OCI-LY1 (cell line): ENCODE results near the gene DAAM1.

Source experiments
- H2AFZ ChIP-seq: fragments of 200-600 bp; sonication (generic), shearing (Covaris generic); 2 replicates; pipeline ENCODE4 v1.6.0; 2014; ENCODE audit warnings: antibody characterized with exemption, mild to moderate bottlenecking, low read length
- H3F3A ChIP-seq: fragments of 200-600 bp; sonication (generic), shearing (Covaris generic); 2 replicates; pipeline ENCODE4 v1.6.0; 2014; ENCODE audit warnings: mild to moderate bottlenecking, antibody characterized with exemption, low read length, moderate library complexity; ENCODE audit not compliant: insufficient read depth
- H3K27ac ChIP-seq: fragments of 200-600 bp; sonication (generic); 2 replicates; pipeline ENCODE4 v1.5.1; 2014; ENCODE audit warnings: low read length, mixed run types, mild to moderate bottlenecking, low read depth; ENCODE audit not compliant: poor library complexity, severe bottlenecking
- H3K27me3 ChIP-seq: fragments of 200-600 bp; sonication (generic); 2 replicates; pipeline ENCODE4 v1.6.0; 2014; ENCODE audit warnings: antibody characterized with exemption, mild to moderate bottlenecking, low read length, moderate library complexity; ENCODE audit not compliant: insufficient read depth
- H3K36me3 ChIP-seq: fragments of 200-600 bp; sonication (generic); 2 replicates; pipeline ENCODE4 v1.6.1; 2014; ENCODE audit warnings: mild to moderate bottlenecking, antibody characterized with exemption, low read length, moderate library complexity, mixed read lengths; ENCODE audit not compliant: insufficient read depth
- H3K4me1 ChIP-seq: fragments of 200-600 bp; sonication (generic); 2 replicates; pipeline ENCODE4 v1.5.1; 2014; ENCODE audit warnings: mild to moderate bottlenecking, low read length, moderate library complexity; ENCODE audit not compliant: insufficient read depth, severe bottlenecking
- H3K4me2 ChIP-seq: fragments of 200-600 bp; sonication (generic), shearing (Covaris generic); 2 replicates; pipeline ENCODE4 v1.6.1; 2014; ENCODE audit warnings: low read length
- H3K4me3 ChIP-seq: fragments of 200-600 bp; sonication (generic); 2 replicates; pipeline ENCODE4 v1.5.1; 2014; ENCODE audit warnings: low read length, low read depth, mild to moderate bottlenecking, mixed read lengths; ENCODE audit not compliant: poor library complexity, severe bottlenecking
- H3K79me2 ChIP-seq: fragments of 200-600 bp; shearing (Covaris generic); 2 replicates; pipeline ENCODE4 v1.6.1; 2016; ENCODE audit warnings: mixed run types, low read length, mixed read lengths; ENCODE audit not compliant: insufficient read depth
- H3K9ac ChIP-seq: fragments of 200-600 bp; sonication (generic), shearing (Covaris generic); 2 replicates; pipeline ENCODE4 v1.6.1; 2014; ENCODE audit warnings: mild to moderate bottlenecking, low read length, mixed read lengths
- H3K9me2 ChIP-seq: fragments of 200-600 bp; sonication (generic), shearing (Covaris generic); 2 replicates; pipeline ENCODE4 v1.6.1; 2014; ENCODE audit warnings: low read depth, mild to moderate bottlenecking, low read length, mixed read lengths
- H3K9me3 ChIP-seq: fragments of 200-600 bp; shearing (Covaris generic); 2 replicates; pipeline ENCODE4 v1.6.1; 2014; ENCODE audit warnings: low read length, mixed read lengths
- H4K20me1 ChIP-seq: fragments of 200-600 bp; sonication (generic), shearing (Covaris generic); 2 replicates; pipeline ENCODE4 v1.6.0; 2016; ENCODE audit warnings: mild to moderate bottlenecking, low read length; ENCODE audit not compliant: insufficient read depth
- EZH2 ChIP-seq: fragments of 200-600 bp; sonication (generic), shearing (Covaris generic); IDR thresholded peaks from 2 replicates; pipeline ENCODE4 v1.8.0; 2017; ENCODE audit warnings: borderline replicate concordance, mixed run types, mild to moderate bottlenecking, antibody characterized with exemption, low read length, moderate library complexity, mixed read lengths
- TF ChIP-seq, protein P1 (sequence below): fragments of 200-600 bp; sonication (generic), shearing (Covaris generic); IDR thresholded peaks from 2 replicates; pipeline ENCODE4 v1.5.1; 2017; ENCODE audit warnings: mild to moderate bottlenecking, antibody characterized with exemption, low read length, moderate library complexity, mixed read lengths

Gene DAAM1

DNA sequence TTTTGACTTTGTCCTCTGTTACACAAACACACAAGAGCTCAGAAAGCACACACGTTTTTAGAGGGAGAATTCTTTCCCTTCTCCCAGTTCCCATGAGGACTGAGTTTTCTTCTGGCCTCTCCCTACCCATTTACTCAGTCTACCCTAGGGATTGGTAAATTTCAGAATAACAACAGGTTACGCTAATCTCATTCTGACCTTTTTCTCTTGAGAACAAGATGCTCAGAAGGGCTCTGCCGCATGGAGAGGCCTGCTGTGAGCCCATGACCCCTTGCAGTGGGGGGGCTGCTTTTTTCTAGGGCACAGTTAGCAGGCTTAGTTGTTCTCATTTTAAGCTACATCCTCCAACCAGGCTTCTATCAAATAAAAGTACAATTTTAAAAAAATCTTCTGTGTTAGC is 207.2 kb downstream of the DAAM1 start:
- H3K4me2 ChIP-seq: no peak overlapping the region

DNA sequence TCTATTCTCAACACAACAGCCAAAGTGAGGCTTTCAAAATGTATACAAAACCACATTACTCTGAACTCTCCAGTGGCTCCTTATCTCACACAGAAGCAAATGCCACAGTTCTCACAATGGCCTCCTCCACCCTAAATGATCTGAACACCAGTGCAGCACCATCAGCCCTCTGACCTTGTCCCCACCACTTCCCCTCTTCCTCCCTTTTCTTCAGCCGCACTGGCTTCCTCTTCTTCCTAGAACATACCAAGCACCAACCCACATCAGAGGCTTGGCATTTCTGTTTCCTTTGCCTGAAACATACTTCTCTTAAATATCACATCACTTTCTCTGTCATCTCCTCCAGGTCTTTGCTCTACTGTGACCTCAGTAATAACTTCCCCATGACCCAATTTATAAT is 210.4 kb downstream of the DAAM1 start:
- H3K79me2 ChIP-seq: no peaks in the 10 kb centered on the region
- no peaks in the 10 kb centered on the region for H3K9me3 ChIP-seq
- TF ChIP-seq, protein P1, sequence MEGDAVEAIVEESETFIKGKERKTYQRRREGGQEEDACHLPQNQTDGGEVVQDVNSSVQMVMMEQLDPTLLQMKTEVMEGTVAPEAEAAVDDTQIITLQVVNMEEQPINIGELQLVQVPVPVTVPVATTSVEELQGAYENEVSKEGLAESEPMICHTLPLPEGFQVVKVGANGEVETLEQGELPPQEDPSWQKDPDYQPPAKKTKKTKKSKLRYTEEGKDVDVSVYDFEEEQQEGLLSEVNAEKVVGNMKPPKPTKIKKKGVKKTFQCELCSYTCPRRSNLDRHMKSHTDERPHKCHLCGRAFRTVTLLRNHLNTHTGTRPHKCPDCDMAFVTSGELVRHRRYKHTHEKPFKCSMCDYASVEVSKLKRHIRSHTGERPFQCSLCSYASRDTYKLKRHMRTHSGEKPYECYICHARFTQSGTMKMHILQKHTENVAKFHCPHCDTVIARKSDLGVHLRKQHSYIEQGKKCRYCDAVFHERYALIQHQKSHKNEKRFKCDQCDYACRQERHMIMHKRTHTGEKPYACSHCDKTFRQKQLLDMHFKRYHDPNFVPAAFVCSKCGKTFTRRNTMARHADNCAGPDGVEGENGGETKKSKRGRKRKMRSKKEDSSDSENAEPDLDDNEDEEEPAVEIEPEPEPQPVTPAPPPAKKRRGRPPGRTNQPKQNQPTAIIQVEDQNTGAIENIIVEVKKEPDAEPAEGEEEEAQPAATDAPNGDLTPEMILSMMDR: no peak
- H3F3A ChIP-seq: no peaks in the 10 kb centered on the region
- no peak overlapping the region for H3K4me3 ChIP-seq
- no peak overlapping the region for H3K4me2 ChIP-seq
- no peaks in the 10 kb centered on the region for H3K9me2 ChIP-seq
- no peak overlapping the region for H2AFZ ChIP-seq
- H3K27me3 ChIP-seq: no peaks in the 10 kb centered on the region
- H3K36me3 ChIP-seq: no peaks in the 10 kb centered on the region
- no peaks in the 10 kb centered on the region for H4K20me1 ChIP-seq
- no peak overlapping the region for H3K9ac ChIP-seq
- H3K27ac ChIP-seq: no peak overlapping the region
- H3K4me1 ChIP-seq: no peaks in the 10 kb centered on the region

More for the DNA sequence above, 207.2 kb downstream of the DAAM1 start:
- no peak overlapping the region for H3K4me3 ChIP-seq
- H3K36me3 ChIP-seq: no peaks in the 10 kb centered on the region
- H3F3A ChIP-seq: no peaks in the 10 kb centered on the region
- no peaks in the 10 kb centered on the region for H3K4me1 ChIP-seq
- TF ChIP-seq, protein P1: no peak
- no peaks in the 10 kb centered on the region for H3K9me2 ChIP-seq
- no peaks in the 10 kb centered on the region for H4K20me1 ChIP-seq
- H3K9me3 ChIP-seq: no peaks in the 10 kb centered on the region
- no peak overlapping the region for H2AFZ ChIP-seq
- H3K79me2 ChIP-seq: no peaks in the 10 kb centered on the region
- no peak overlapping the region for H3K9ac ChIP-seq
- H3K27me3 ChIP-seq: no peaks in the 10 kb centered on the region
- H3K27ac ChIP-seq: no peak overlapping the region

DNA sequence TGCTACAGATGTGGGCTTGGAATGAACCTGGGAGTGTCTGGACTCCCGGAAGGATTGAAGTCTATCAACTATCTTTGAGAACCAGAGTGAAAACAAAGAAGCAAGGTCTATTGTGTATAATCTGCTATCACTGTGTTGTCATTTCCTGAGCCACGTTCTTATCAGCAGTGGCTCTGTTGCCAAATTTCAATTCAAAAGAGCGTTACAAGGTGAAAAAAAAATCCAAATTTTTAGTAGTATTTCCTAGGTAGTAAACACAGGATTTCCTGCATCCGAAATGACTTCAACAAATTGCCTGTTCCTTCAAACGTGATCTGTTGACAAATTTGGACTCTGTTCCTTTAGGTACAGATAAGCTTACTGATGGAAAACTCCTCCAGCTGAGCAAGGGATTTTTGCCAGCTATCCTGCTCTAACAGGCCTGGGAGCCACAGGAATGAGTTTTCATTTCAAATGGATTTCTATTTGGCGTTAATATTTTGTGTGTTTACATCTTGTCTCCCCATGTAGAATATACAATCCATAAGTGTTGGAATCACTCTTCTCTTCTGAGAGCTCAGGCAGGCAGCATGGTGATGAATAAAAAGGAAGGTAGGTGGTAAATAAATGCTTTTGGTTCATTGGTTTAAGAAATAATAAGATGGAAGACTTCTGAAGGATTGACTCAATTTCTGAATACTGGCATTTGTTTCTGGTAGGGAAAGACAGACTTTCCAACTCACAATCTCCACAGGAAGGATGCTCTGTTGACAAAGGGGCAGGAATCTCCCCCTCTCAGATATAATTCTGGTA is 218.2 kb downstream of the DAAM1 start:
- Histone ChIP-seq H3K4me3 (no peak overlapping the region), H3F3A (no peaks in the 10 kb centered on the region), H3K36me3 (no peaks in the 10 kb centered on the region; the same call in 1 of the 2 replicates), H3K9ac (no peak overlapping the region), H3K27me3 (no peaks in the 10 kb centered on the region), H3K9me3 (no peaks in the 10 kb centered on the region), H3K9me2 (no peaks in the 10 kb centered on the region), H3K27ac (no peak overlapping the region), H3K4me2 (no peak overlapping the region), H3K4me1 (peaks cover 3% of the 10 kb centered on the region), H3K79me2 (no peaks in the 10 kb centered on the region), H2AFZ (no peak overlapping the region), H4K20me1 (no peaks in the 10 kb centered on the region)
- no peak for TF ChIP-seq EZH2
- TF ChIP-seq, protein P1: no peak
